Measurements from ENCODE around the gene CECR2.

CECR2 gene

GRCh38 chr22:17430412-17430811, 61.2 kb downstream of the CECR2 start:
- TF ChIP-seq, protein P1, sequence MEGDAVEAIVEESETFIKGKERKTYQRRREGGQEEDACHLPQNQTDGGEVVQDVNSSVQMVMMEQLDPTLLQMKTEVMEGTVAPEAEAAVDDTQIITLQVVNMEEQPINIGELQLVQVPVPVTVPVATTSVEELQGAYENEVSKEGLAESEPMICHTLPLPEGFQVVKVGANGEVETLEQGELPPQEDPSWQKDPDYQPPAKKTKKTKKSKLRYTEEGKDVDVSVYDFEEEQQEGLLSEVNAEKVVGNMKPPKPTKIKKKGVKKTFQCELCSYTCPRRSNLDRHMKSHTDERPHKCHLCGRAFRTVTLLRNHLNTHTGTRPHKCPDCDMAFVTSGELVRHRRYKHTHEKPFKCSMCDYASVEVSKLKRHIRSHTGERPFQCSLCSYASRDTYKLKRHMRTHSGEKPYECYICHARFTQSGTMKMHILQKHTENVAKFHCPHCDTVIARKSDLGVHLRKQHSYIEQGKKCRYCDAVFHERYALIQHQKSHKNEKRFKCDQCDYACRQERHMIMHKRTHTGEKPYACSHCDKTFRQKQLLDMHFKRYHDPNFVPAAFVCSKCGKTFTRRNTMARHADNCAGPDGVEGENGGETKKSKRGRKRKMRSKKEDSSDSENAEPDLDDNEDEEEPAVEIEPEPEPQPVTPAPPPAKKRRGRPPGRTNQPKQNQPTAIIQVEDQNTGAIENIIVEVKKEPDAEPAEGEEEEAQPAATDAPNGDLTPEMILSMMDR (IDR thresholded peaks at IDR 0.05; ENCODE audit: insufficient read depth, low read length), result no peak
- TF ChIP-seq GABPA (IDR thresholded peaks at IDR 0.05; ENCODE audit: low read depth), result no peak
- no peak for TF ChIP-seq SPI1 (IDR thresholded peaks at IDR 0.05; ENCODE audit: borderline replicate concordance, low read depth)
- TF ChIP-seq POLR2AphosphoS5 (IDR thresholded peaks at IDR 0.05; ENCODE audit: low read depth), result no peak
- TF ChIP-seq, protein P2, sequence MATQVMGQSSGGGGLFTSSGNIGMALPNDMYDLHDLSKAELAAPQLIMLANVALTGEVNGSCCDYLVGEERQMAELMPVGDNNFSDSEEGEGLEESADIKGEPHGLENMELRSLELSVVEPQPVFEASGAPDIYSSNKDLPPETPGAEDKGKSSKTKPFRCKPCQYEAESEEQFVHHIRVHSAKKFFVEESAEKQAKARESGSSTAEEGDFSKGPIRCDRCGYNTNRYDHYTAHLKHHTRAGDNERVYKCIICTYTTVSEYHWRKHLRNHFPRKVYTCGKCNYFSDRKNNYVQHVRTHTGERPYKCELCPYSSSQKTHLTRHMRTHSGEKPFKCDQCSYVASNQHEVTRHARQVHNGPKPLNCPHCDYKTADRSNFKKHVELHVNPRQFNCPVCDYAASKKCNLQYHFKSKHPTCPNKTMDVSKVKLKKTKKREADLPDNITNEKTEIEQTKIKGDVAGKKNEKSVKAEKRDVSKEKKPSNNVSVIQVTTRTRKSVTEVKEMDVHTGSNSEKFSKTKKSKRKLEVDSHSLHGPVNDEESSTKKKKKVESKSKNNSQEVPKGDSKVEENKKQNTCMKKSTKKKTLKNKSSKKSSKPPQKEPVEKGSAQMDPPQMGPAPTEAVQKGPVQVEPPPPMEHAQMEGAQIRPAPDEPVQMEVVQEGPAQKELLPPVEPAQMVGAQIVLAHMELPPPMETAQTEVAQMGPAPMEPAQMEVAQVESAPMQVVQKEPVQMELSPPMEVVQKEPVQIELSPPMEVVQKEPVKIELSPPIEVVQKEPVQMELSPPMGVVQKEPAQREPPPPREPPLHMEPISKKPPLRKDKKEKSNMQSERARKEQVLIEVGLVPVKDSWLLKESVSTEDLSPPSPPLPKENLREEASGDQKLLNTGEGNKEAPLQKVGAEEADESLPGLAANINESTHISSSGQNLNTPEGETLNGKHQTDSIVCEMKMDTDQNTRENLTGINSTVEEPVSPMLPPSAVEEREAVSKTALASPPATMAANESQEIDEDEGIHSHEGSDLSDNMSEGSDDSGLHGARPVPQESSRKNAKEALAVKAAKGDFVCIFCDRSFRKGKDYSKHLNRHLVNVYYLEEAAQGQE (IDR thresholded peaks at IDR 0.05; ENCODE audit: insufficient replicate concordance, low read depth), result no peak
- Histone ChIP-seq H3K27ac (replicated peaks) (no peak overlapping the region), H3K4me3 (replicated peaks; ENCODE audit: insufficient read depth, low read length) (no peak overlapping the region), H3K27me3 (ENCODE audit: insufficient read depth, poor library complexity, severe bottlenecking) (no peaks in the 10 kb centered on the region)
- DNase-seq (ENCODE audit: low read depth in 1 of 2, low spot score in 1 of 2), result no peak

DNA sequence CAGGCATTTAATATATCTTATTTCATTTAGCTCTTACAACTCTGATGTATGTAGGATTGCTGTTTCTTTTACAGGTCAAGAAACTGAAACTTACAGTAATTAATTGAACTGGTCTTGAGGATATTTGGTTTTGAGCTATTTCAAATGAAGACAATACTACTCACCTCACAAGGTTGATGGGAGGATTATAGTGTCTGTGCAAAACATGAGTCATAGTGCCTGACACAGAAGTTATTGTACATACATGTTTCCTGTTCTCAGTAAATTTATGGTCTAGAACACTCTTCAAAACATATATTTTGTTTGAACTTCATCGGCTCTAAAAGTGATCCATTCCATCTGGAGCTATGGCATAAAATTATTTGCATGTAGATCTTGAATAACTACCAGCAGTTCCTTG, 61.9 kb downstream of the CECR2 start:
- TF ChIP-seq SPI1 (IDR thresholded peaks at IDR 0.05; ENCODE audit: borderline replicate concordance, low read depth), result no peak
- TF ChIP-seq POLR2AphosphoS5 (IDR thresholded peaks at IDR 0.05; ENCODE audit: low read depth), result no peak
- TF ChIP-seq, protein P2 (IDR thresholded peaks at IDR 0.05; ENCODE audit: insufficient replicate concordance, low read depth), result no peak
- TF ChIP-seq GABPA (IDR thresholded peaks at IDR 0.05; ENCODE audit: low read depth), result no peak
- TF ChIP-seq, protein P1 (IDR thresholded peaks at IDR 0.05; ENCODE audit: insufficient read depth, low read length), result no peak
- Histone ChIP-seq H3K4me3 (replicated peaks; ENCODE audit: insufficient read depth, low read length) (no peak overlapping the region), H3K27me3 (ENCODE audit: insufficient read depth, poor library complexity, severe bottlenecking) (no peaks in the 10 kb centered on the region), H3K27ac (replicated peaks) (no peak overlapping the region)
- no peak for DNase-seq (ENCODE audit: low read depth in 1 of 2, low spot score in 1 of 2)

- no peak for DNase-seq (ENCODE audit: low read depth in 1 of 2, low spot score in 1 of 2)
- TF ChIP-seq, protein P2 (IDR thresholded peaks at IDR 0.05; ENCODE audit: insufficient replicate concordance, low read depth), result no peak
- TF ChIP-seq SPI1 (IDR thresholded peaks at IDR 0.05; ENCODE audit: borderline replicate concordance, low read depth) (no peak), POLR2AphosphoS5 (IDR thresholded peaks at IDR 0.05; ENCODE audit: low read depth) (no peak), GABPA (IDR thresholded peaks at IDR 0.05; ENCODE audit: low read depth) (no peak)
- TF ChIP-seq, protein P1 (IDR thresholded peaks at IDR 0.05; ENCODE audit: insufficient read depth, low read length), result no peak
- Histone ChIP-seq H3K27ac (replicated peaks) (no peak overlapping the region), H3K4me3 (replicated peaks; ENCODE audit: insufficient read depth, low read length) (no peak overlapping the region), H3K27me3 (ENCODE audit: insufficient read depth, poor library complexity, severe bottlenecking) (no peaks in the 10 kb centered on the region)
These were observed 65.6 kb downstream of the CECR2 start for GRCh38 chr22:17434856-17435255.
